Cortex of kidney (tissue), 1 donor: ENCODE measurements around the gene YKT6.

Source experiments
- DNase-seq: peaks from one replicate; lab custom pipeline; 2025; lab: John Stamatoyannopoulos, UW

The YKT6 gene

DNA sequence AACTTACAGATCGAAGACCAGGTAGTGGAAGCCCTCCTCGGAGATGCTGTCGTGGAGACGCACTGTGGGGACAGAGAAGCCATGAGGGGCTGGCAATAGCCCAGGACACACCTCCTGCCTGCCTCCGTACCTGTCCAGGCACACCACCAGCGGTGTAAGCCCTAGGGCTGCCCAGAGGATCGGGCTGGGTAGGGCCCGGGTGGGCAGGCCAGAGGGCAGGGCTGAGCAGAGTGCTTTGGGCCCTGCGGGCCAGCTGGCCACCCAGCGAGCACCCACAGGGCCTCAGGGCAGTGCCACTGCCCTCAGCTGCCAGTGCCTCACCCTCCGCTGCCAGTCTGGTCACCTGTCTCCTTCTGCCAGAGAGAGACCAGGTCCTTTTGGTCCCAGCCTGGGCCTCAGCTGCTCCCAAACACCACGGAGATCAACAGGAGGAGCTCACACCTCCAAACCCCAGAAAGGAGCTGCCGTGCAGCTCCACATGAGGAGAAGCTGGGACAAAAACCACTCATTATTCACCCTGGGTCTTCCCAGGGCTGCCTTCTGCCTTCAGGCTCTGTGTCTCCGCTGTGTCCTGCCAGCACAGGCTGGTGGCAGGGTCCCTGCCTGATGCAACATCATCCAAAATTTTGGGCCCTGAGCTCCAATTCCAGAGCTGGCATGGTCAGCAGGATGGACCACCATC is 58.2 kb downstream of the YKT6 start:
- DNase-seq, result no peak

DNA sequence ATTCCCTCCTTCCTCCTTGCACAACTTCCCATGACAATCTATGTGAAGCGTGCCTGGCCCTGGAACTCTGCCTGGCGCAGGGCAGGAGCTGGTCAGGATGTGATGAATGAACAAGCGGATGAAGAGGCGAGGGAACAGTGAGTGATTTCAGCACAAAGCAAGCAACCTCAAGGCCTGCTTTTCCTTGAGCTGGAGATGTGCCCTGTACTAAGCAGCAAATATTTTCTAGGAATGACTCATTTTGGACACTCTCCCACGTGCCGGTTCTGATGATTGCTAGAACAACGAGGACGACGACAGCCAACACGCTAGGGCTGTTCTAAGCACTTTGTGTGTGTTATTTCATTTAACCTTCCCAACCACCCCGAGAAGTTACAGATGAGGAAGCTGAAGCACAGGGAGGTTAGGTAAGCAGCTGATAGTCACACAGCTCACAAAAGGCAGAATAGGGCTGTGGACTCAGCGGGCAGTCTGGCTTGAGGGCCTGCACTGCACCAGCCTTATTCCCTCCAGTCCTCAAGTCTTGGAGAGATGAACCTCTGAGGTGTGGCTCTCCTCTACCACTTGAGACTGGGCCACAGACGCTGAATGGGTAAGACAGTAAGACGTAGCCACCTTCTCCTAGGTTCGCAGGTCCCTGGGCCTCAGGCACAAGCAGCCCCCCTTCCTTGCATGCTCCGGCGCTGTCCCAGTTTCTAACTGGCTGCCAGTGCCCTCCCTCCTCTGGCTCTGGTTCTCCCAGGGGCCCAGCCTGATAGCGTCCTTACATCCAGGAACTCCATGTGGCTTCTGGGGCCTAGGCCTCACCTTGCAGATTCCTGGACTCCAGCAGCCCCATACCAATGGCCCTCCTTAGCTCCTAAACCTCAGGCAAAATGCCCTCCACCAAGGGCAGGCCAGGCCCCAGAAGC is 59.0 kb downstream of the YKT6 start:
- DNase-seq, result no peak

DNA sequence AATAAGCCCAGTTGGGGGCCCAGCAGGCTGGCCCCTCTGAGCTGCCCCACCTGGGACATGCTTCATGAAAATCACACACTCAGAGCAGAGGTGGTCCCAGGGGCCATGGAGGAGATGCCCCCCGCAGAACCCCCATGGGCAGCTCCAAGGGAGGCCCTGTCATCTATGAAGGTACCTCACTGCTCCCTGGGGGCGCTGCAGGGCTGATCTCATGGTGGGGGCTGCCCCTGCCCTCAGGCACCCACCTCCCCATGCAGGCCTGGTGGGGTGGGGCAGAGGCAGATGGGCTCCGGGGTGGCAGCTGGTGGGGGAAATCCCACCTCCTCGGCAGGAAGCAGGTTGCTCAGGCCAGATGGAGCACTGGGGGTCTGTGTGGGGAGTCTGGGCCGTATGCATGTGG is 60.5 kb downstream of the YKT6 start:
- no peak for DNase-seq

DNA sequence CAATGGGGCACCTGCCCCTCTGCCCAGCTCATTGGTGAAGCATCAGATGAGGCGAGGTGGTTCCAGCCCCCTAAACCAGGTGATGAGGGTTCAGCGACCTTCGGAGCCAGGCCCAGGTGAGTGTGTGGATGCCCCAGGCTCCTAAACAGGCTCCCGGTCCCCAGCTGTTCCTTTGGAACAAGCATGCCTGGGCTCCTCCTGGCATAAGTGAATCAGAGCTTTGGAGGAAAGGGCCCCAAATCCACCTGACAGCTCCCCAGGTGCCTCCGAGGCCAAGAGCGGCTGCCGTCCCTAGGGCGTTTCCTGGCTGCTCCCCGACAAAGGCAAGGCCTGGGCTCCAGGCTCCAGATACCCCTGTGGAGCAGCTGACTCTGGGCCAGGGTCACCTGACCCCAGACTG is 61.3 kb downstream of the YKT6 start:
- DNase-seq, result no peak

DNA sequence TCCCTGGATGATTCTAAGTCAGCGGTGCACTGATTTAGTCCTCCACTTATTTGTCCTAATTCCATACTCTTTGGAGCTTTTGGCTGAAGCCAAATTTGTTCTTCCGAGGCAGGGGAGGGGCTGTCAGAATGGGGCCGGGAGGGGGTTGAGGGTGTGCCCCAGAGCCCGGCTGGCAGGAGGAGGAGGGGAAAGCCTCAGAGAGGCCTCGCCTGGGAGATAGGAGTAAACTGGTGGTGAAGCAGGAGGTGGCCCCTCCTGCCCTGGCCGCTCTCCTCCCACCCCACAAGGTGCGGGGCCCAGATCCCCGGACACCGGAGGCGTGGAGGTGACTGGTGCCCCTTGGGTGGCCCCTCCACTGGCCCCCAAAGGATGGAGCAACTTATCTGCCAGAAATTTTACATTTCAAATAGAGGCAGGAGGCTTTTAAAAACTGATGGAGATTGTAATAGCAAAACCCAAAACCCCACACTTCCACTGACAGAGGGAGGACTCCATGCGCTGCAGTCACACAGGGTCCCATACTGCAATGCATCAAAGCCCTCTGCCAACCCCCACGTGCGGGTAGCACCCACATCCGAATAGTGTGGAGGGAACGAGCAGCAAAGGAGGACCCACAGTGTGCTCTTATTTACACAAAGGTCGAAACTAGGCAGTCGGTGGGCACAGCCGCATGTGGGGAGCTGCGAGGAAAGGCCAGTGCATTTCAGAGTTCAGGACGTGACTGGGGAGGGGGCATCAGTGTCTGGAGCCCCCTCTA is 62.7 kb downstream of the YKT6 start:
- DNase-seq, result no peak
